Limb (tissue), 2 donors: Measurements from ENCODE around the gene PLCL1.
"Not testable (repeated sequence)": the region's sequence is repeated elsewhere in the genome, so short reads cannot be mapped to it uniquely, and the experiment has no call there.

ENCODE experiments used
- DNase-seq, 2 donors: peaks; one replicate each; pipeline ENCODE4 v3.0.0-alpha.2; 2016; ENCODE audit errors: extremely low spot score in 2 of 2

The PLCL1 gene

GRCh38 chr2:197809064-197809463 lies 4.7 kb downstream of the PLCL1 start:
- no peak for DNase-seq

- no peak for DNase-seq
Measured at GRCh38 chr2:197810016-197810415, 5.6 kb downstream of the PLCL1 start.

GRCh38 chr2:197810491-197810890 lies 6.1 kb downstream of the PLCL1 start:
- DNase-seq: no peak

- DNase-seq: no peak
Measured at GRCh38 chr2:197813093-197813787, 8.8 kb downstream of the PLCL1 start.

- no peak for DNase-seq
Measured at GRCh38 chr2:197814526-197814925, 10.1 kb downstream of the PLCL1 start.

- DNase-seq: no peak
Measured at GRCh38 chr2:197821550-197822289, 17.3 kb downstream of the PLCL1 start.

GRCh38 chr2:197822333-197822732 lies 17.9 kb downstream of the PLCL1 start:
- DNase-seq: no peak

- DNase-seq: no peak
Measured at GRCh38 chr2:197827618-197828017, 23.2 kb downstream of the PLCL1 start.

GRCh38 chr2:197828464-197829135 lies 24.2 kb downstream of the PLCL1 start:
- DNase-seq: no peak

GRCh38 chr2:197834771-197835170 lies 30.4 kb downstream of the PLCL1 start:
- DNase-seq: not testable (repeated sequence)

- DNase-seq: no peak
Measured at GRCh38 chr2:197835293-197835692, 30.9 kb downstream of the PLCL1 start.

GRCh38 chr2:197838036-197838435 lies 33.6 kb downstream of the PLCL1 start:
- peak in 1 of 2 donors; percentile 20 for DNase-seq

- DNase-seq: no peak
Measured at GRCh38 chr2:197838579-197838978, 34.2 kb downstream of the PLCL1 start.

GRCh38 chr2:197839327-197839726 lies 34.9 kb downstream of the PLCL1 start:
- DNase-seq: no peak

- peak in 1 of 2 donors; percentile 36 for DNase-seq
Measured at GRCh38 chr2:197839856-197840255, 35.5 kb downstream of the PLCL1 start.

- DNase-seq: no peak
Measured at GRCh38 chr2:197846128-197846527, 41.7 kb downstream of the PLCL1 start.

GRCh38 chr2:197846777-197847176 lies 42.4 kb downstream of the PLCL1 start:
- DNase-seq: peak in 1 of 2 donors; percentile 36

GRCh38 chr2:197847651-197848401 lies 43.4 kb downstream of the PLCL1 start:
- DNase-seq: no peak

- DNase-seq: no peak
Measured at GRCh38 chr2:197848602-197849001, 44.2 kb downstream of the PLCL1 start.

GRCh38 chr2:197850882-197851450 lies 46.6 kb downstream of the PLCL1 start:
- DNase-seq: no peak

GRCh38 chr2:197851451-197851850 lies 47.1 kb downstream of the PLCL1 start:
- no peak for DNase-seq
